GM23338 (cell line): ENCODE measurements around the gene ST7L.

Experiments
- CREB1 ChIP-seq: fragments of 250-450 bp; sonication (Bioruptor Pico); IDR thresholded peaks from 2 replicates; pipeline ENCODE4 v1.5.0; 2020; ENCODE audit warnings: low read depth, mild to moderate bottlenecking, moderate library complexity
- CTCF ChIP-seq, 2 experiments: fragments of 200-600 bp in 1 of 2; sonication (generic) in 1 of 2; conservative IDR thresholded peaks; 2 replicates each; pipeline versions ENCODE4 v1.5.1 to v1.6.1; 2016 to 2017; ENCODE audit warnings: antibody characterized with exemption in 2 of 2, low read depth in 2 of 2, mild to moderate bottlenecking in 2 of 2, moderate library complexity in 1 of 2
- EZH2 ChIP-seq: fragments of 200-600 bp; sonication (generic); IDR thresholded peaks from one replicate; pipeline ENCODE4 v1.8.0; 2017; ENCODE audit warnings: antibody characterized with exemption, mild to moderate bottlenecking, low read depth; ENCODE audit not compliant: unreplicated experiment
- EZH2phosphoT487 ChIP-seq: fragments of 200-600 bp; sonication (generic); IDR thresholded peaks from one replicate; pipeline ENCODE4 v1.8.1; 2018; ENCODE audit warnings: antibody characterized with exemption; ENCODE audit not compliant: unreplicated experiment
- REST ChIP-seq: IDR thresholded peaks from one replicate; pipeline ENCODE4 v1.6.1; 2018; ENCODE audit warnings: antibody characterized with exemption; ENCODE audit not compliant: unreplicated experiment

DNA sequence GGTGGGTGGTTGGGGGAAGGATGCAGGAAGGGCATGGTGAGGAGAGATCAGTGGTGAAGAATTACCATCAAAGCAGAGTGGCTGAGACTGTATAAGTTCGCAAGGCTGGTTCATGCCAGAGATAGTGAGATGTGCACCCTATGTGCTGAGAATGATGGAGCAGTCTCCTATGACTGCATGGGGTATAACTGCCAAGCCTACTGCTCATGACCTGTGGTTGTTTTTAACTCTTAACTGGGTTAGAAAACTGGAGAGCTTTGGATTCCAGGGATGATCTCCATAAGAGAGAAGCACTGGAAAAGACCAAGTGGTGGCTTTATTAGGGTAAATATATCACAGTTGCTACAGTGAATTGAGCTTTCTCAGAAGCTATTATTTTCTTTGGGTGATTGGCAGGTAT is 94.0 kb downstream of the ST7L start:
- no peak for TF ChIP-seq CTCF (conservative IDR thresholded peaks at IDR 0.05; ENCODE audit: low read depth in 2 of 2)
- no peak for TF ChIP-seq EZH2
- no peak for TF ChIP-seq REST
- no peak for TF ChIP-seq CREB1 (CRISPR knock-in tag)
- TF ChIP-seq EZH2phosphoT487 = no peak
